Spleen (tissue), 7 donors: ENCODE results near the gene ADCY2.

Source experiments
- POLR2A ChIP-seq, 3 donors: fragments of 450-650 bp; IDR thresholded peaks; one replicate each; pipeline ENCODE4 v1.5.1; 2017; ENCODE audit warnings: antibody characterized with exemption in 3 of 3, mild to moderate bottlenecking in 1 of 3
- TF ChIP-seq, protein P1 (sequence below), 11 experiments: fragments of 200-600 bp in 7 of 11; fragments of 450-650 bp in 4 of 11; sonication (generic) in 4 of 11; IDR thresholded peaks in 8 of 11; conservative IDR thresholded peaks in 3 of 11; 1 replicate in 7 of 11; 2 replicates in 4 of 11; pipeline versions ENCODE4 v1.4.0 to v1.8.0; 2016 to 2021; ENCODE audit warnings: antibody characterized with exemption in 11 of 11, inconsistent platforms in 4 of 11, mild to moderate bottlenecking in 1 of 11
- donor health status: DM: no; HTN: no; CAD: no; lungs with moderate emphysema.
- donor health status: DM: no; HTN: no; CAD: no.
- donor health status: DM: no; HTN: no; CAD: no.

- TF ChIP-seq, protein P1, sequence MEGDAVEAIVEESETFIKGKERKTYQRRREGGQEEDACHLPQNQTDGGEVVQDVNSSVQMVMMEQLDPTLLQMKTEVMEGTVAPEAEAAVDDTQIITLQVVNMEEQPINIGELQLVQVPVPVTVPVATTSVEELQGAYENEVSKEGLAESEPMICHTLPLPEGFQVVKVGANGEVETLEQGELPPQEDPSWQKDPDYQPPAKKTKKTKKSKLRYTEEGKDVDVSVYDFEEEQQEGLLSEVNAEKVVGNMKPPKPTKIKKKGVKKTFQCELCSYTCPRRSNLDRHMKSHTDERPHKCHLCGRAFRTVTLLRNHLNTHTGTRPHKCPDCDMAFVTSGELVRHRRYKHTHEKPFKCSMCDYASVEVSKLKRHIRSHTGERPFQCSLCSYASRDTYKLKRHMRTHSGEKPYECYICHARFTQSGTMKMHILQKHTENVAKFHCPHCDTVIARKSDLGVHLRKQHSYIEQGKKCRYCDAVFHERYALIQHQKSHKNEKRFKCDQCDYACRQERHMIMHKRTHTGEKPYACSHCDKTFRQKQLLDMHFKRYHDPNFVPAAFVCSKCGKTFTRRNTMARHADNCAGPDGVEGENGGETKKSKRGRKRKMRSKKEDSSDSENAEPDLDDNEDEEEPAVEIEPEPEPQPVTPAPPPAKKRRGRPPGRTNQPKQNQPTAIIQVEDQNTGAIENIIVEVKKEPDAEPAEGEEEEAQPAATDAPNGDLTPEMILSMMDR (IDR thresholded peaks at IDR 0.05 in 8 of 11, conservative IDR thresholded peaks at IDR 0.05 in 3 of 11): no peak
- no peak for TF ChIP-seq POLR2A (IDR thresholded peaks at IDR 0.05)
Measured at GRCh38 chr5:7391215-7391614, 4.7 kb upstream of the ADCY2 start.
